HEK293 (cell line): ENCODE measurements around the gene S100A4.
A peak's percentile ranks its signal among the peaks of the same experiment; 100 is the strongest.

Source experiments
- CTCF ChIA-PET: fragments of 350-600 bp; formaldehyde crosslinking; extraction: SDS; loops from one replicate; lab custom pipeline; 2021; ENCODE audit warnings: antibody characterized with exemption; lab: Yijun Ruan, JAX
- POLR2A ChIA-PET: fragments of 300-600 bp; formaldehyde crosslinking; extraction: SDS; loops from one replicate; lab custom pipeline; 2020; ENCODE audit warnings: antibody characterized with exemption, inconsistent platforms; lab: Yijun Ruan, JAX
- H3K27ac ChIP-seq: fragments of 200-500 bp; sonication (Bioruptor generic); 2 replicates; pipeline ENCODE4 v1.5.1; 2014; ENCODE audit warnings: low read depth, low read length, control low read depth, inconsistent platforms; ENCODE audit errors: extremely low read depth
- H3K36me3 ChIP-seq, 2 experiments: fragments of 200-500 bp in 1 of 2; sonication (Bioruptor generic) in 1 of 2; 1 replicate in 1 of 2; 2 replicates in 1 of 2; pipeline ENCODE4 v1.5.1; 2014 to 2017; ENCODE audit warnings: inconsistent platforms in 2 of 2, low read length in 2 of 2; ENCODE audit not compliant: control insufficient read depth in 2 of 2, insufficient read depth in 1 of 2
- H3K4me1 ChIP-seq: fragments of 200-500 bp; sonication (Bioruptor generic); 2 replicates; pipeline ENCODE4 v1.5.1; 2014; ENCODE audit warnings: mild to moderate bottlenecking, low read length, inconsistent platforms; ENCODE audit not compliant: control insufficient read depth, insufficient read depth
- H3K4me3 ChIP-seq: 2 replicates; pipeline ENCODE4 v1.5.1; 2011; ENCODE audit warnings: low read depth, mild to moderate bottlenecking, control low read depth, low read length, moderate library complexity
- H3K9me3 ChIP-seq: fragments of 200-500 bp; sonication (Bioruptor generic); 2 replicates; pipeline ENCODE4 v1.5.1; 2014; ENCODE audit warnings: low read depth, low read length, inconsistent platforms; ENCODE audit not compliant: control insufficient read depth, insufficient read depth
- FEZF1 ChIP-seq: fragments of 450-650 bp; formaldehyde crosslinking; IDR thresholded peaks from 2 replicates; pipeline ENCODE4 v1.5.1; 2016; ENCODE audit warnings: missing biosample characterization, missing genetic modification characterization
- GLIS1 ChIP-seq: fragments of 450-650 bp; formaldehyde crosslinking; IDR thresholded peaks from 2 replicates; pipeline ENCODE4 v1.5.1; 2016; ENCODE audit warnings: missing biosample characterization, missing genetic modification characterization
- SP2 ChIP-seq: fragments of 450-650 bp; formaldehyde crosslinking; IDR thresholded peaks from 2 replicates; pipeline ENCODE4 v1.5.1; 2016; ENCODE audit warnings: missing biosample characterization, missing genetic modification characterization
- TCF7L2 ChIP-seq: IDR thresholded peaks from 2 replicates; pipeline ENCODE4 v1.6.1; 2011; ENCODE audit warnings: low read depth, mild to moderate bottlenecking, inconsistent platforms, low read length, moderate library complexity, borderline replicate concordance
- ZBTB20 ChIP-seq: fragments of 450-650 bp; formaldehyde crosslinking; IDR thresholded peaks from 2 replicates; pipeline ENCODE4 v1.5.1; 2016; ENCODE audit warnings: missing biosample characterization, missing genetic modification characterization
- ZIC2 ChIP-seq: fragments of 450-650 bp; formaldehyde crosslinking; IDR thresholded peaks from 2 replicates; pipeline ENCODE4 v1.5.1; 2016; ENCODE audit warnings: missing biosample characterization, missing genetic modification characterization
- ZNF114 ChIP-seq: fragments of 450-650 bp; formaldehyde crosslinking; IDR thresholded peaks from 2 replicates; pipeline ENCODE4 v1.5.0; 2017; ENCODE audit warnings: missing biosample characterization, missing genetic modification characterization
- ZNF19 ChIP-seq: fragments of 450-650 bp; formaldehyde crosslinking; IDR thresholded peaks from 2 replicates; pipeline ENCODE4; 2016; ENCODE audit warnings: missing biosample characterization, missing genetic modification characterization, low read depth
- ZNF221 ChIP-seq: fragments of 450-650 bp; formaldehyde crosslinking; IDR thresholded peaks from 2 replicates; pipeline ENCODE4 v1.5.1; 2017; ENCODE audit warnings: missing biosample characterization, missing genetic modification characterization, borderline replicate concordance
- ZNF248 ChIP-seq: fragments of 450-650 bp; formaldehyde crosslinking; IDR thresholded peaks from 2 replicates; pipeline ENCODE4 v1.5.1; 2017; ENCODE audit warnings: missing biosample characterization, missing genetic modification characterization
- ZNF558 ChIP-seq: fragments of 450-650 bp; formaldehyde crosslinking; IDR thresholded peaks from 2 replicates; pipeline ENCODE4 v1.5.1; 2016; ENCODE audit warnings: missing biosample characterization, missing genetic modification characterization
- ZSCAN30 ChIP-seq: fragments of 450-650 bp; IDR thresholded peaks from 2 replicates; pipeline ENCODE4 v1.5.1; 2018; ENCODE audit warnings: missing biosample characterization, mild to moderate bottlenecking, missing genetic modification characterization, moderate library complexity
- TF ChIP-seq, protein P1 (sequence below): fragments of 450-650 bp; formaldehyde crosslinking; IDR thresholded peaks from 2 replicates; pipeline ENCODE4 v1.5.1; 2016; ENCODE audit warnings: missing biosample characterization, missing genetic modification characterization
- TF ChIP-seq, protein P2 (sequence below): fragments of 450-650 bp; formaldehyde crosslinking; IDR thresholded peaks from 2 replicates; pipeline ENCODE4 v1.5.1; 2016; ENCODE audit warnings: missing biosample characterization, missing genetic modification characterization, low read depth
- TF ChIP-seq, protein P3 (sequence below): fragments of 450-650 bp; formaldehyde crosslinking; IDR thresholded peaks from 2 replicates; pipeline ENCODE4 v1.5.0; 2017; ENCODE audit warnings: missing biosample characterization, missing genetic modification characterization, borderline replicate concordance
- TF ChIP-seq, protein P4 (sequence below): fragments of 450-650 bp; formaldehyde crosslinking; conservative IDR thresholded peaks from 2 replicates; pipeline ENCODE4 v1.5.1; 2016; ENCODE audit warnings: low read depth, missing biosample characterization, missing genetic modification characterization
- TF ChIP-seq, protein P5 (sequence below): fragments of 450-650 bp; formaldehyde crosslinking; IDR thresholded peaks from 2 replicates; pipeline ENCODE4 v1.5.1; 2016; ENCODE audit warnings: missing biosample characterization, missing genetic modification characterization

S100A4 gene

DNA sequence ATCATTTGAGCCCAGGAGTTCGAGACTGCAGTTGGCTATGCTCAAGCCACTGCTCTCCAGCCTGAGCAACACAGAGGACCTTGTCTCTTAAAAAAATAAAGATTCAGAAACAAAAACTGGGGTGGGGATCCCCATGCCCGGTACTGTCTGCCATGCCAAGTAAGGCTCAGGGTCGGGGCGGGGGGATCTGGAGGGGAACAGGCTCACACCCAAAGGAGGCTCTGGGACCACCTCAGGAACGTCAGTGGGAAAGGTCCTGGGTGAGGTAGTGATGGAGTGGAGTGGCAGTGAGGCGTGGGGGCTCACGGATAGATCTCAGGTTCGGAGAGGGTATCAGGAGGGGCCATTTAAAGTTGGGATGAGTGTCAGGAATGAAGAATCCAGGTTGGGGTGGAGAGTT, 765 bp upstream of the S100A4 start:
- Histone ChIP-seq H3K4me3 (no peak overlapping the region), H3K27ac (no peak overlapping the region), H3K36me3 (no peaks in the 10 kb centered on the region), H3K9me3 (no peaks in the 10 kb centered on the region), H3K4me1 (peaks cover 2% of the 10 kb centered on the region; the same call in 1 of the 2 replicates)
- TF ChIP-seq, protein P1, sequence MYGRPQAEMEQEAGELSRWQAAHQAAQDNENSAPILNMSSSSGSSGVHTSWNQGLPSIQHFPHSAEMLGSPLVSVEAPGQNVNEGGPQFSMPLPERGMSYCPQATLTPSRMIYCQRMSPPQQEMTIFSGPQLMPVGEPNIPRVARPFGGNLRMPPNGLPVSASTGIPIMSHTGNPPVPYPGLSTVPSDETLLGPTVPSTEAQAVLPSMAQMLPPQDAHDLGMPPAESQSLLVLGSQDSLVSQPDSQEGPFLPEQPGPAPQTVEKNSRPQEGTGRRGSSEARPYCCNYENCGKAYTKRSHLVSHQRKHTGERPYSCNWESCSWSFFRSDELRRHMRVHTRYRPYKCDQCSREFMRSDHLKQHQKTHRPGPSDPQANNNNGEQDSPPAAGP (tag by site-specific recombination): no peak
- TF ChIP-seq ZNF558 (tag by site-specific recombination): no peak
- no peak for TF ChIP-seq ZNF248 (tag by site-specific recombination)
- no peak for TF ChIP-seq ZBTB20
- TF ChIP-seq, protein P2, sequence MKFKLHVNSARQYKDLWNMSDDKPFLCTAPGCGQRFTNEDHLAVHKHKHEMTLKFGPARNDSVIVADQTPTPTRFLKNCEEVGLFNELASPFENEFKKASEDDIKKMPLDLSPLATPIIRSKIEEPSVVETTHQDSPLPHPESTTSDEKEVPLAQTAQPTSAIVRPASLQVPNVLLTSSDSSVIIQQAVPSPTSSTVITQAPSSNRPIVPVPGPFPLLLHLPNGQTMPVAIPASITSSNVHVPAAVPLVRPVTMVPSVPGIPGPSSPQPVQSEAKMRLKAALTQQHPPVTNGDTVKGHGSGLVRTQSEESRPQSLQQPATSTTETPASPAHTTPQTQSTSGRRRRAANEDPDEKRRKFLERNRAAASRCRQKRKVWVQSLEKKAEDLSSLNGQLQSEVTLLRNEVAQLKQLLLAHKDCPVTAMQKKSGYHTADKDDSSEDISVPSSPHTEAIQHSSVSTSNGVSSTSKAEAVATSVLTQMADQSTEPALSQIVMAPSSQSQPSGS (tag by site-specific recombination): no peak
- TF ChIP-seq, protein P3, sequence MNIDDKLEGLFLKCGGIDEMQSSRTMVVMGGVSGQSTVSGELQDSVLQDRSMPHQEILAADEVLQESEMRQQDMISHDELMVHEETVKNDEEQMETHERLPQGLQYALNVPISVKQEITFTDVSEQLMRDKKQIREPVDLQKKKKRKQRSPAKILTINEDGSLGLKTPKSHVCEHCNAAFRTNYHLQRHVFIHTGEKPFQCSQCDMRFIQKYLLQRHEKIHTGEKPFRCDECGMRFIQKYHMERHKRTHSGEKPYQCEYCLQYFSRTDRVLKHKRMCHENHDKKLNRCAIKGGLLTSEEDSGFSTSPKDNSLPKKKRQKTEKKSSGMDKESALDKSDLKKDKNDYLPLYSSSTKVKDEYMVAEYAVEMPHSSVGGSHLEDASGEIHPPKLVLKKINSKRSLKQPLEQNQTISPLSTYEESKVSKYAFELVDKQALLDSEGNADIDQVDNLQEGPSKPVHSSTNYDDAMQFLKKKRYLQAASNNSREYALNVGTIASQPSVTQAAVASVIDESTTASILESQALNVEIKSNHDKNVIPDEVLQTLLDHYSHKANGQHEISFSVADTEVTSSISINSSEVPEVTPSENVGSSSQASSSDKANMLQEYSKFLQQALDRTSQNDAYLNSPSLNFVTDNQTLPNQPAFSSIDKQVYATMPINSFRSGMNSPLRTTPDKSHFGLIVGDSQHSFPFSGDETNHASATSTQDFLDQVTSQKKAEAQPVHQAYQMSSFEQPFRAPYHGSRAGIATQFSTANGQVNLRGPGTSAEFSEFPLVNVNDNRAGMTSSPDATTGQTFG (tag by site-specific recombination): no peak
- no peak for TF ChIP-seq ZNF221 (tag by site-specific recombination)
- no peak for TF ChIP-seq ZNF114
- no peak for TF ChIP-seq SP2 (tag by site-specific recombination)
- TF ChIP-seq, protein P4, sequence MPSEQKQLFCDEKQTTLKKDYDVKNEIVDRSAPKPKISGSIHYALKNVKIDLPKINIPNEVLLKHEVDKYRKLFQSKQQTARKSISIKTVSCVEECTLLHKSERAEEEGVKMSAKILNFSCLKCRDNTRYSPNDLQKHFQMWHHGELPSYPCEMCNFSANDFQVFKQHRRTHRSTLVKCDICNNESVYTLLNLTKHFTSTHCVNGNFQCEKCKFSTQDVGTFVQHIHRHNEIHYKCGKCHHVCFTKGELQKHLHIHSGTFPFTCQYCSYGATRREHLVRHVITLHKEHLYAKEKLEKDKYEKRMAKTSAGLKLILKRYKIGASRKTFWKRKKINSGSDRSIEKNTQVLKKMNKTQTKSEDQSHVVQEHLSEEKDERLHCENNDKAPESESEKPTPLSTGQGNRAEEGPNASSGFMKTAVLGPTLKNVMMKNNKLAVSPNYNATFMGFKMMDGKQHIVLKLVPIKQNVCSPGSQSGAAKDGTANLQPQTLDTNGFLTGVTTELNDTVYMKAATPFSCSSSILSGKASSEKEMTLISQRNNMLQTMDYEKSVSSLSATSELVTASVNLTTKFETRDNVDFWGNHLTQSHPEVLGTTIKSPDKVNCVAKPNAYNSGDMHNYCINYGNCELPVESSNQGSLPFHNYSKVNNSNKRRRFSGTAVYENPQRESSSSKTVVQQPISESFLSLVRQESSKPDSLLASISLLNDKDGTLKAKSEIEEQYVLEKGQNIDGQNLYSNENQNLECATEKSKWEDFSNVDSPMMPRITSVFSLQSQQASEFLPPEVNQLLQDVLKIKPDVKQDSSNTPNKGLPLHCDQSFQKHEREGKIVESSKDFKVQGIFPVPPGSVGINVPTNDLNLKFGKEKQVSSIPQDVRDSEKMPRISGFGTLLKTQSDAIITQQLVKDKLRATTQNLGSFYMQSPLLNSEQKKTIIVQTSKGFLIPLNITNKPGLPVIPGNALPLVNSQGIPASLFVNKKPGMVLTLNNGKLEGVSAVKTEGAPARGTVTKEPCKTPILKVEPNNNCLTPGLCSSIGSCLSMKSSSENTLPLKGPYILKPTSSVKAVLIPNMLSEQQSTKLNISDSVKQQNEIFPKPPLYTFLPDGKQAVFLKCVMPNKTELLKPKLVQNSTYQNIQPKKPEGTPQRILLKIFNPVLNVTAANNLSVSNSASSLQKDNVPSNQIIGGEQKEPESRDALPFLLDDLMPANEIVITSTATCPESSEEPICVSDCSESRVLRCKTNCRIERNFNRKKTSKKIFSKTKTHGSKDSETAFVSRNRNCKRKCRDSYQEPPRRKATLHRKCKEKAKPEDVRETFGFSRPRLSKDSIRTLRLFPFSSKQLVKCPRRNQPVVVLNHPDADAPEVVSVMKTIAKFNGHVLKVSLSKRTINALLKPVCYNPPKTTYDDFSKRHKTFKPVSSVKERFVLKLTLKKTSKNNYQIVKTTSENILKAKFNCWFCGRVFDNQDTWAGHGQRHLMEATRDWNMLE (tag by site-specific recombination): no peak
- no peak for TF ChIP-seq FEZF1
- no peak for TF ChIP-seq TCF7L2
- no peak for TF ChIP-seq ZNF19
- no peak for TF ChIP-seq ZSCAN30 (tag by site-specific recombination)
- ChIA-PET CTCF (interaction anchor here (0.7 to 4.1 kb wide), 4 partner anchors 13 to 829 kb away, joined by 3 to 26 read pairs (median 13); no protein-coding TSS in a partner anchor), POLR2A (interaction anchor here (0.7 kb wide), 1 partner anchor 16 kb away, joined by 3 read pairs; no protein-coding TSS in a partner anchor)

DNA sequence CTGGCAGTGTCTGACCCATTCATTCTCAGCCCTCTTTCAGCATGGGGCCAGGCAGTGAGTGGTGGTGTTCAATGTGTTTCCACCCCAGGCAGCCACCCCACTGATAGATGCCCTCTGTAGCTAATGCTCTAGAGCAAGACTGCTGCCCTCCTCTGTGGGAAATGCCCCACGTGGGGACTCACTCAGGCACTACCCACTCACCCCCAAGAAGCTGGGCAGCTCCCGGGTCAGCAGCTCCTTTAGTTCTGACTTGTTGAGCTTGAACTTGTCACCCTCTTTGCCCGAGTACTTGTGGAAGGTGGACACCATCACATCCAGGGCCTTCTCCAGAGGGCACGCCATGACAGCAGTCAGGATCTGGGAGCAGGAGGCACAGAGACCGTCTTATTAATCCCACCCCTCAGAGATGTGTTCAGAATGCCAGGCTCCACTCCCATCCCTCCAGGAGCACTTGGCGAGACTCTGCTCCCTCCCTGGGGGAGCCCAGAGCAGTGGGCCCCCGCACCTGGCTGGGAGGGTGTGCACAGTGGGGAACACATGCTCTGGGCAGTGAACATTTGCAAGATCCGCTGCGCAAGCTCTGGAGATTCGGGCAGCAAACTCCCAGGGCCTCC, 1.0 kb downstream of the S100A4 start:
- POLR2A ChIA-PET: interaction anchor here (0.7 to 2.1 kb wide), 10 partner anchors 9 to 93 kb away, joined by 3 to 27 read pairs (median 4); partner anchors contain the start of genes S100A13, S100A2 and S100A6
- peak overlapping the region; percentile 11; the same call in 1 of the 2 replicates for H3K27ac ChIP-seq

More for the DNA sequence above, 1.0 kb downstream of the S100A4 start:
- TF ChIP-seq, protein P5, sequence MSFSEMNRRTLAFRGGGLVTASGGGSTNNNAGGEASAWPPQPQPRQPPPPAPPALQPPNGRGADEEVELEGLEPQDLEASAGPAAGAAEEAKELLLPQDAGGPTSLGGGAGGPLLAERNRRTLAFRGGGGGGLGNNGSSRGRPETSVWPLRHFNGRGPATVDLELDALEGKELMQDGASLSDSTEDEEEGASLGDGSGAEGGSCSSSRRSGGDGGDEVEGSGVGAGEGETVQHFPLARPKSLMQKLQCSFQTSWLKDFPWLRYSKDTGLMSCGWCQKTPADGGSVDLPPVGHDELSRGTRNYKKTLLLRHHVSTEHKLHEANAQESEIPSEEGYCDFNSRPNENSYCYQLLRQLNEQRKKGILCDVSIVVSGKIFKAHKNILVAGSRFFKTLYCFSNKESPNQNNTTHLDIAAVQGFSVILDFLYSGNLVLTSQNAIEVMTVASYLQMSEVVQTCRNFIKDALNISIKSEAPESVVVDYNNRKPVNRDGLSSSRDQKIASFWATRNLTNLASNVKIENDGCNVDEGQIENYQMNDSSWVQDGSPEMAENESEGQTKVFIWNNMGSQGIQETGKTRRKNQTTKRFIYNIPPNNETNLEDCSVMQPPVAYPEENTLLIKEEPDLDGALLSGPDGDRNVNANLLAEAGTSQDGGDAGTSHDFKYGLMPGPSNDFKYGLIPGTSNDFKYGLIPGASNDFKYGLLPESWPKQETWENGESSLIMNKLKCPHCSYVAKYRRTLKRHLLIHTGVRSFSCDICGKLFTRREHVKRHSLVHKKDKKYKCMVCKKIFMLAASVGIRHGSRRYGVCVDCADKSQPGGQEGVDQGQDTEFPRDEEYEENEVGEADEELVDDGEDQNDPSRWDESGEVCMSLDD (tag by site-specific recombination): no peak
- TF ChIP-seq ZIC2 (tag by site-specific recombination) (peak; percentile 59), GLIS1 (tag by site-specific recombination) (peak; percentile 70)
- no peak overlapping the region for H3K4me3 ChIP-seq
- CTCF ChIA-PET: interaction anchor here (0.6 to 4.1 kb wide), 7 partner anchors 11 to 402 kb away, joined by 3 to 26 read pairs (median 6); partner anchors contain the start of gene S100A13
- H3K4me1 ChIP-seq: peaks cover 2% of the 10 kb centered on the region; the same call in 1 of the 2 replicates
- H3K36me3 ChIP-seq: no peaks in the 10 kb centered on the region
- H3K9me3 ChIP-seq: no peaks in the 10 kb centered on the region
